Endothelial cell (in vitro differentiated cells): ENCODE data around the gene AQP1. TPM values are rescaled to one million over a fixed set of nuclear protein-coding genes. Genes with fewer than 3 reads are reported as not detected.

Experiments
- DNase-seq: peaks from one replicate; pipeline ENCODE4 v3.0.0; 2021; ENCODE audit warnings: low spot score
- H3K27ac Mint-ChIP-seq: one replicate; pipeline ENCODE4 v1.8.0; 2021; ENCODE audit warnings: mixed read lengths, inconsistent platforms; ENCODE audit not compliant: unreplicated experiment
- H3K27me3 Mint-ChIP-seq: one replicate; pipeline ENCODE4 v1.8.0; 2021; ENCODE audit warnings: mild to moderate bottlenecking, moderate library complexity, mixed read lengths, inconsistent platforms; ENCODE audit not compliant: unreplicated experiment
- H3K36me3 Mint-ChIP-seq: one replicate; pipeline ENCODE4 v1.8.0; 2021; ENCODE audit warnings: mild to moderate bottlenecking, low read depth, mixed read lengths, inconsistent platforms; ENCODE audit not compliant: unreplicated experiment
- H3K4me1 Mint-ChIP-seq: one replicate; pipeline ENCODE4 v1.8.0; 2021; ENCODE audit warnings: mild to moderate bottlenecking, mixed read lengths, inconsistent platforms; ENCODE audit not compliant: unreplicated experiment
- H3K4me3 Mint-ChIP-seq: one replicate; pipeline ENCODE4 v1.8.0; 2021; ENCODE audit warnings: mild to moderate bottlenecking, mixed read lengths, inconsistent platforms; ENCODE audit not compliant: unreplicated experiment
- H3K9me3 Mint-ChIP-seq: one replicate; pipeline ENCODE4 v1.8.0; 2021; ENCODE audit warnings: mixed read lengths, inconsistent platforms; ENCODE audit not compliant: unreplicated experiment
- total RNA-seq: library from RNA; stranded (reverse); fragmentation: NEBNext Ultra II Directional; extraction: Animal tissue kit (Norgen Biotek cat#: 25700); gene quantifications from one replicate; pipeline ENCODE4 v1.2.1, GENCODE V29; 2021; ENCODE audit not compliant: unreplicated experiment
- TF ChIP-seq, protein P1 (sequence below): fragments of 200-600 bp; sonication (generic); IDR thresholded peaks from one replicate; pipeline ENCODE4 v1.5.0; 2021; ENCODE audit warnings: antibody characterized with exemption; ENCODE audit not compliant: unreplicated experiment

Gene AQP1
- total RNA-seq, 1 donor from 2014 or later = 2.7 TPM

DNA sequence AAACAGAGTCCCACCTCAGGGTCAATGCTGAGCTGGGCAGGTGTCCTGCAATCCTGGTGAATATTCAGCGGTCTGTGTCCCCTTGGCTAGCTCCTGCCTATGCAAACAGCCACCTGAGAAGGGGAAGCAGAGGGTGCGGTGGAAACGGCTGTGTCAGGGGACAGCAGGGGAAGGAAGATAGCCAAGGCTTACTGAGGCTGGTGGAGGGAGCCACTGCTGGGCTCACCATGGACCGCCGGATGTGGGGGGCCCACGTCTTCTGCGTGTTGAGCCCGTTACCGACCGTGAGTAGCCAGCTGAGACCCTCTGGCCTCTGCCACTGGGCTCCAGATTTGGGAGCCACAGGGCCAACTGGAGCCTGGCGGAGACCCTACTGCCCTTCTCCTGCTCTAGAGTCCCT is 52.2 kb downstream of the AQP1 start, which contains the start of gene GHRHR:
Gene GHRHR, plus strand, starts transcription at position 112 of the 400 bp plus-strand sequence. Its CDS starts 116 bp downstream, at position 228.
- no peak within 1 kb of the TSS for H3K4me3 Mint-ChIP-seq
- H3K9me3 Mint-ChIP-seq = no peaks in the 10 kb centered on the region
- DNase-seq = no peak
- H3K27ac Mint-ChIP-seq = no peak within 1 kb of the TSS
- TF ChIP-seq, protein P1, sequence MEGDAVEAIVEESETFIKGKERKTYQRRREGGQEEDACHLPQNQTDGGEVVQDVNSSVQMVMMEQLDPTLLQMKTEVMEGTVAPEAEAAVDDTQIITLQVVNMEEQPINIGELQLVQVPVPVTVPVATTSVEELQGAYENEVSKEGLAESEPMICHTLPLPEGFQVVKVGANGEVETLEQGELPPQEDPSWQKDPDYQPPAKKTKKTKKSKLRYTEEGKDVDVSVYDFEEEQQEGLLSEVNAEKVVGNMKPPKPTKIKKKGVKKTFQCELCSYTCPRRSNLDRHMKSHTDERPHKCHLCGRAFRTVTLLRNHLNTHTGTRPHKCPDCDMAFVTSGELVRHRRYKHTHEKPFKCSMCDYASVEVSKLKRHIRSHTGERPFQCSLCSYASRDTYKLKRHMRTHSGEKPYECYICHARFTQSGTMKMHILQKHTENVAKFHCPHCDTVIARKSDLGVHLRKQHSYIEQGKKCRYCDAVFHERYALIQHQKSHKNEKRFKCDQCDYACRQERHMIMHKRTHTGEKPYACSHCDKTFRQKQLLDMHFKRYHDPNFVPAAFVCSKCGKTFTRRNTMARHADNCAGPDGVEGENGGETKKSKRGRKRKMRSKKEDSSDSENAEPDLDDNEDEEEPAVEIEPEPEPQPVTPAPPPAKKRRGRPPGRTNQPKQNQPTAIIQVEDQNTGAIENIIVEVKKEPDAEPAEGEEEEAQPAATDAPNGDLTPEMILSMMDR = no peak
- H3K36me3 Mint-ChIP-seq = no peaks in the 10 kb centered on the region
- H3K27me3 Mint-ChIP-seq = peaks cover 9% of the 10 kb centered on the region
- H3K4me1 Mint-ChIP-seq = peaks cover 9% of the 10 kb centered on the region

DNA sequence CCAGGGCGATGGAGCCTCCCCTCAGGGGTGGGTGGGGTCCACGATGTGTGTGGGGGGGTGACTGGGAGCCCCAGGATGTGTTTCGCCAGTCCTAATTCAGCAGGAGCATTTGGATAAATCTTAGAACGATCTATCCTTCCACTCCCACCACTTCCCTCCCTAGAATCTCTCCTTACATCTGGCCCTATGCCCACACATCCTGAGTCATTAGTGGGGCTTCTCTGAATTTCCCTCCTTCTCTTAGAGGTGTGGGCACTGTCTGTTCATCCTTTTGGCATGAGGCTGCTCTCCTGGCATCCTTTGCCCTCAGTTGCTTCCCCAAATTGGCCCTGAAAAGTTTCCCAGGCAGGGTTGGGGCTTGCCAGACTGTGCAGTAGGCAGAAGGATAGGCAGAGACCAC is 53.7 kb downstream of the AQP1 start:
- no peak overlapping the region for H3K4me3 Mint-ChIP-seq
- H3K27me3 Mint-ChIP-seq = peaks cover 9% of the 10 kb centered on the region
- no peak overlapping the region for H3K27ac Mint-ChIP-seq
- TF ChIP-seq, protein P1 = no peak
- DNase-seq = no peak
- no peaks in the 10 kb centered on the region for H3K36me3 Mint-ChIP-seq
- H3K9me3 Mint-ChIP-seq = no peaks in the 10 kb centered on the region
- peaks cover 9% of the 10 kb centered on the region for H3K4me1 Mint-ChIP-seq

DNA sequence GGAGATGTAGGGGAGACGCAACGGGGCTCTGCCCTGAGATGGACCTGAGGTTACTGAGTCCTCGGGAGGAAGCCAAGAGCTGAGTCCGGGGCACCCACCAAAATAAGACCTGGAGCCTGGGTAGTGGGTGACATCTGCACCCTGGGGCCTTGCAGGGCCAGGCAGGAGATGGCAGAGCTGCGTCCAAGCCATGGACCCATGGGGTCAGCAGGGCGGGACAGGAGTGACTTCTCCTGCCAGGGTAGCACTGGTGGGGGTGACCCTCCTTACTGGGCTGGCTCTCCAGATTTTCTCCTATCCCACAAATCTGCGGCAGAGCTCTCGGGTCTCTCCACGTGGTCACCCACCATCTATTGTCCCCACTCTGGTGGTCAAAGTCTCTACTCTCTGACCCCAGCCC is 54.2 kb downstream of the AQP1 start:
- Mint-ChIP-seq H3K4me3 (no peak overlapping the region), H3K27me3 (peaks cover 9% of the 10 kb centered on the region), H3K4me1 (peaks cover 9% of the 10 kb centered on the region), H3K36me3 (no peaks in the 10 kb centered on the region), H3K9me3 (no peaks in the 10 kb centered on the region), H3K27ac (no peak overlapping the region)
- TF ChIP-seq, protein P1 = no peak
- DNase-seq = no peak

DNA sequence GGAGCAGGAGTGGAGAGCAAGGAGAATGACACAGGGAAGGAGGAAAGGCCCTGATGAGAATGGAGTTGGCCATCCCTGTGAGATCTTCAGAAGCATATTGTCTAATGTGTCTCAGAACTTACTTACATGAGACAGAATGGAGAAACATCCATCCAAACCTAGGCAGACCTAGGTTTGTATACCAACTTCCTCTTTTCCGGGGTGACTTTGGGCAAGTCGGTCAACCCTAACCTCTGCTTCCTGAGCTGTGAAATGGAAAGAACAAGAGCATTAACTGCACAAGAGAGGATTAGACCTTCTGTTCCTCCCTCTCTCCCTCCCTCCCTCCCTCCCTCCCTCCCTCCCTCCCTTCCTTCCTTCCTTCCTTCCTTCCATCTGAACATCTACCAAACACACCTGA is 56.6 kb downstream of the AQP1 start:
- no peak overlapping the region for H3K27ac Mint-ChIP-seq
- no peaks in the 10 kb centered on the region for H3K9me3 Mint-ChIP-seq
- peaks cover 9% of the 10 kb centered on the region for H3K27me3 Mint-ChIP-seq
- H3K4me3 Mint-ChIP-seq = no peak overlapping the region
- TF ChIP-seq, protein P1 = no peak
- peaks cover 4% of the 10 kb centered on the region for H3K36me3 Mint-ChIP-seq
- no peak for DNase-seq
- peaks cover 9% of the 10 kb centered on the region for H3K4me1 Mint-ChIP-seq

DNA sequence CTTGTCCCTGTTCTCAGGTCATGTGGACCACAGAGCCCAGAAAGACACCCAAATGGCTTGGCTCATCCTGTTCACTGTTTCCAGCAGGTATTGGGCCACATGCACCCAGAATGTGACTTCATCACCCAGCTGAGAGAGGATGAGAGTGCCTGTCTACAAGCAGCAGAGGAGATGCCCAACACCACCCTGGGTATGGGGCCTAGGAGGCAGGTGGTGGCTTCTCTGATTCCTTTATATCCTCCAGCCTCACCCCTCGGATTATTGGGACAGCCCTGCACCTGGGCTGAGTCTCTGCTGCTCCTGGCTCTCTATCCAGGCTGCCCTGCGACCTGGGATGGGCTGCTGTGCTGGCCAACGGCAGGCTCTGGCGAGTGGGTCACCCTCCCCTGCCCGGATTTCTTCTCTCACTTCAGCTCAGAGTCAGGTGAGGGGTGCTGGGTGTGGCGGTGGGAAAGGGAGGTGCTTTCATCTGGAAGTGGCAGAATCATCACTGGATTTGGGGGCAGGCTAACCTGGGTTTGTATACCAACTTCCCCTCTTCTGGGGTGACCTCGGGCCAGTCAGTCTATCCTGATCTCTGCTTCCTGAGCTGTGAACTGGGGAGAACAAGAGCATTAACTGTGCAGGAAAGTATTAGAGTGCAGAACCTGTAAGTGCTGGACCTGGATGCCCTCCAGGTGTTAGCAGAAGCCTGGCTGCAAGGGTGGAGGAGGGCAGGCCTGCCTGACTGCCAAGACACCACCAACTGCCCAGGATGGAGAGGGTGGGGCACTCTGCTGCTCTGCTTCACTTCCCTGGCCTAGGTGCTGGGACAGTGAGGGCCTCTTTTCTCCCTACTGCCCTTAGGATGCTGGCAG is 57.3 kb downstream of the AQP1 start:
- no peak for DNase-seq
- TF ChIP-seq, protein P1 = no peak
- H3K4me1 Mint-ChIP-seq = peaks cover 9% of the 10 kb centered on the region
- H3K4me3 Mint-ChIP-seq = no peak overlapping the region
- H3K27me3 Mint-ChIP-seq = peaks cover 9% of the 10 kb centered on the region
- H3K27ac Mint-ChIP-seq = no peak overlapping the region
- peaks cover 4% of the 10 kb centered on the region for H3K36me3 Mint-ChIP-seq
- no peaks in the 10 kb centered on the region for H3K9me3 Mint-ChIP-seq
